K562 (cell line): ENCODE results near the gene DPAGT1. TPM values are rescaled to one million over a fixed set of nuclear protein-coding genes. Genes with fewer than 3 reads are reported as not detected.

Experiments
- CXXC5 ChIP-seq: fragments of 250-450 bp; sonication (Bioruptor Pico); IDR thresholded peaks from 2 replicates; pipeline ENCODE4 v1.8.0; 2022; ENCODE audit warnings: inconsistent platforms, mild to moderate bottlenecking, moderate library complexity
- HIVEP1 ChIP-seq: fragments of 250-450 bp; sonication (Bioruptor Pico); IDR thresholded peaks from 2 replicates; pipeline ENCODE4 v1.4.0; 2020; ENCODE audit warnings: mild to moderate bottlenecking
- HMG20B ChIP-seq: fragments of 250-450 bp; sonication (Bioruptor Pico); IDR thresholded peaks from 2 replicates; pipeline ENCODE4 v1.5.0; 2021; ENCODE audit warnings: mild to moderate bottlenecking
- MEIS2 ChIP-seq: fragments of 450-650 bp; IDR thresholded peaks from 2 replicates; pipeline ENCODE4 v1.6.1; 2014; ENCODE audit warnings: mild to moderate bottlenecking; ENCODE audit not compliant: partially characterized antibody
- PHF21A ChIP-seq: fragments of 450-650 bp; IDR thresholded peaks from 2 replicates; pipeline ENCODE4 v1.6.1; 2017; ENCODE audit warnings: low read depth, borderline replicate concordance
- RBBP5 ChIP-seq: fragments of 200-600 bp; sonication (generic); IDR thresholded peaks from 2 replicates; pipeline ENCODE4 v1.6.1; 2012; ENCODE audit warnings: borderline replicate concordance, mild to moderate bottlenecking, low read length, control low read depth, inconsistent platforms; ENCODE audit not compliant: insufficient read depth, poor library complexity, severe bottlenecking
- RREB1 ChIP-seq: fragments of 250-450 bp; sonication (Bioruptor Pico); IDR thresholded peaks from 2 replicates; pipeline ENCODE4 v1.4.0; 2020
- SLC30A9 ChIP-seq: fragments of 250-450 bp; sonication (Bioruptor Pico); IDR thresholded peaks from 2 replicates; pipeline ENCODE4 v1.8.0; 2022; ENCODE audit warnings: mild to moderate bottlenecking, moderate library complexity
- SNAPC5 ChIP-seq: fragments of 250-450 bp; sonication (Bioruptor Pico); IDR thresholded peaks from 2 replicates; pipeline ENCODE4 v1.8.0; 2021; ENCODE audit warnings: moderate library complexity, mild to moderate bottlenecking, inconsistent platforms
- SPI1 ChIP-seq: IDR thresholded peaks from 2 replicates; pipeline ENCODE4 v1.6.1; 2011; ENCODE audit warnings: low read depth, low read length, control low read depth, borderline replicate concordance
- SREBF2 ChIP-seq: sonication (generic); formaldehyde crosslinking; IDR thresholded peaks from 2 replicates; pipeline ENCODE4 v1.4.0; 2020; ENCODE audit warnings: mild to moderate bottlenecking, missing genetic modification reagents
- TFAP4 ChIP-seq: sonication (generic); formaldehyde crosslinking; IDR thresholded peaks from 2 replicates; pipeline ENCODE4 v1.8.0; 2022; ENCODE audit warnings: missing genetic modification reagents, mild to moderate bottlenecking, moderate library complexity, borderline replicate concordance
- TSHZ1 ChIP-seq: fragments of 250-450 bp; sonication (Bioruptor Pico); IDR thresholded peaks from 2 replicates; pipeline ENCODE4 v1.4.0; 2020; ENCODE audit warnings: mild to moderate bottlenecking, moderate library complexity
- ZNF12 ChIP-seq: sonication (generic); formaldehyde crosslinking; IDR thresholded peaks from 2 replicates; pipeline ENCODE4 v1.4.0; 2020; ENCODE audit warnings: mild to moderate bottlenecking, missing genetic modification reagents
- ZNF239 ChIP-seq: fragments of 250-450 bp; sonication (Bioruptor Pico); IDR thresholded peaks from 2 replicates; pipeline ENCODE4 v1.4.0; 2020; ENCODE audit warnings: mild to moderate bottlenecking
- ZNF511 ChIP-seq: sonication (generic); formaldehyde crosslinking; IDR thresholded peaks from 2 replicates; pipeline ENCODE4 v1.8.0; 2022; ENCODE audit warnings: mild to moderate bottlenecking, missing genetic modification reagents
- ZZZ3 ChIP-seq: fragments of 450-650 bp; IDR thresholded peaks from 2 replicates; pipeline ENCODE4 v1.6.1; 2016; ENCODE audit warnings: antibody characterized with exemption, mild to moderate bottlenecking, moderate library complexity
- polyA plus RNA-seq, 8 experiments: library from polyadenylated mRNA; depleted of rRNA in 4 of 8; stranded (reverse) in 5 of 8; unstranded in 3 of 8; fragments of >200 nt; fragmentation: Nextera tagmentation in 2 of 8; fragmentation: Illumina TruSeq in 1 of 8; extraction: Ambion mirVana in 2 of 8; extraction: Trizol in 1 of 8; gene quantifications; 2 replicates each; pipeline versions ENCODE4 v1.2.1 to v1.2.3, GENCODE V29; 2011 to 2014; ENCODE audit warnings: inconsistent platforms in 1 of 8, missing spikeins in 1 of 8
- total RNA-seq, 7 experiments: library from RNA; depleted of rRNA in 6 of 7; stranded (reverse); fragments of >200 nt in 6 of 7; fragmentation: Illumina TruSeq in 2 of 7; extraction: Trizol in 2 of 7; gene quantifications; 2 replicates each; pipeline versions ENCODE4 v1.2.1 to v1.2.3, GENCODE V29; 2011 to 2021; ENCODE audit warnings: low replicate concordance in 1 of 7

DPAGT1 gene
- total and polyA plus RNA-seq, 9 of the 15 experiments (the other 6 are each of a cell fraction or from before 2014, with no cell fraction given), result 29.9 to 135 (median 85.0) TPM

- no peak for TF ChIP-seq TSHZ1
- 0 out of 2 replicates have a peak, but pooled peaks have one; percentile 63 for TF ChIP-seq RREB1 (CRISPR knock-in tag)
- TF ChIP-seq CXXC5 (CRISPR knock-in tag), result peak; percentile 80
- TF ChIP-seq ZNF511 (CRISPR knock-in tag), result peak; percentile 62; the same call in 1 of the 2 replicates
- TF ChIP-seq RBBP5, result peak; percentile 83
- no peak for TF ChIP-seq SPI1
- TF ChIP-seq SLC30A9 (CRISPR knock-in tag), result no peak
- peak; percentile 89; the same call in 1 of the 2 replicates for TF ChIP-seq TFAP4
- TF ChIP-seq HIVEP1 (CRISPR knock-in tag), result no peak
- no peak for TF ChIP-seq ZNF12 (CRISPR knock-in tag)
- TF ChIP-seq ZZZ3, result no peak
- no peak for TF ChIP-seq SREBF2 (CRISPR knock-in tag)
- no peak for TF ChIP-seq MEIS2
- TF ChIP-seq ZNF239 (CRISPR knock-in tag), result no peak
- no peak for TF ChIP-seq PHF21A
- no peak for TF ChIP-seq HMG20B (CRISPR knock-in tag)
- no peak for TF ChIP-seq SNAPC5 (CRISPR knock-in tag)
These were observed 44.5 kb downstream of the DPAGT1 start, which contains the start of gene HYOU1 (continued) for GRCh38 chr11:119057000-119057769.
